AG04449 (cell line): ENCODE measurements around the gene ARAF.
"Not testable (repeated sequence)": the region's sequence is repeated elsewhere in the genome, so short reads cannot be mapped to it uniquely, and the experiment has no call there.

Experiments used
- CTCF ChIA-PET: fragments of 350-600 bp; formaldehyde crosslinking; extraction: SDS; loops from one replicate; lab custom pipeline; 2021; ENCODE audit warnings: antibody characterized with exemption; lab: Yijun Ruan, JAX
- POLR2A ChIA-PET: fragments of 400-600, 350-600 bp; formaldehyde crosslinking; extraction: SDS; loops from one replicate; lab custom pipeline; 2020; ENCODE audit warnings: antibody characterized with exemption, inconsistent platforms; lab: Yijun Ruan, JAX
- DNase-seq: peaks from one replicate; pipeline ENCODE4 v3.0.0-alpha.2; 2010; ENCODE audit warnings: low read depth, low spot score
- H3K4me3 ChIP-seq: 2 replicates; pipeline ENCODE4 v1.5.1; 2011; ENCODE audit warnings: low read depth, mild to moderate bottlenecking, control low read depth, low read length
- TF ChIP-seq, protein P1 (sequence below): IDR thresholded peaks from one replicate; pipeline ENCODE4 v1.5.1; 2011; ENCODE audit warnings: mild to moderate bottlenecking, moderate library complexity, low read length, control low read depth, inconsistent platforms; ENCODE audit not compliant: insufficient read depth; ENCODE audit errors: missing control alignments

The ARAF gene

GRCh38 chrX:47597222-47597621 is 36.2 kb downstream of the ARAF start:
- CTCF ChIA-PET = no interaction called here

GRCh38 chrX:47603125-47603524 is 42.1 kb downstream of the ARAF start:
- DNase-seq, POLR2A ChIA-PET, H3K4me3 ChIP-seq, CTCF ChIA-PET: not testable (repeated sequence)

More at GRCh38 chrX:47597222-47597621, 36.2 kb downstream of the ARAF start:
- DNase-seq = no peak
- TF ChIP-seq, protein P1, sequence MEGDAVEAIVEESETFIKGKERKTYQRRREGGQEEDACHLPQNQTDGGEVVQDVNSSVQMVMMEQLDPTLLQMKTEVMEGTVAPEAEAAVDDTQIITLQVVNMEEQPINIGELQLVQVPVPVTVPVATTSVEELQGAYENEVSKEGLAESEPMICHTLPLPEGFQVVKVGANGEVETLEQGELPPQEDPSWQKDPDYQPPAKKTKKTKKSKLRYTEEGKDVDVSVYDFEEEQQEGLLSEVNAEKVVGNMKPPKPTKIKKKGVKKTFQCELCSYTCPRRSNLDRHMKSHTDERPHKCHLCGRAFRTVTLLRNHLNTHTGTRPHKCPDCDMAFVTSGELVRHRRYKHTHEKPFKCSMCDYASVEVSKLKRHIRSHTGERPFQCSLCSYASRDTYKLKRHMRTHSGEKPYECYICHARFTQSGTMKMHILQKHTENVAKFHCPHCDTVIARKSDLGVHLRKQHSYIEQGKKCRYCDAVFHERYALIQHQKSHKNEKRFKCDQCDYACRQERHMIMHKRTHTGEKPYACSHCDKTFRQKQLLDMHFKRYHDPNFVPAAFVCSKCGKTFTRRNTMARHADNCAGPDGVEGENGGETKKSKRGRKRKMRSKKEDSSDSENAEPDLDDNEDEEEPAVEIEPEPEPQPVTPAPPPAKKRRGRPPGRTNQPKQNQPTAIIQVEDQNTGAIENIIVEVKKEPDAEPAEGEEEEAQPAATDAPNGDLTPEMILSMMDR = no peak
- POLR2A ChIA-PET = no interaction called here
- H3K4me3 ChIP-seq = no peak overlapping the region

DNA sequence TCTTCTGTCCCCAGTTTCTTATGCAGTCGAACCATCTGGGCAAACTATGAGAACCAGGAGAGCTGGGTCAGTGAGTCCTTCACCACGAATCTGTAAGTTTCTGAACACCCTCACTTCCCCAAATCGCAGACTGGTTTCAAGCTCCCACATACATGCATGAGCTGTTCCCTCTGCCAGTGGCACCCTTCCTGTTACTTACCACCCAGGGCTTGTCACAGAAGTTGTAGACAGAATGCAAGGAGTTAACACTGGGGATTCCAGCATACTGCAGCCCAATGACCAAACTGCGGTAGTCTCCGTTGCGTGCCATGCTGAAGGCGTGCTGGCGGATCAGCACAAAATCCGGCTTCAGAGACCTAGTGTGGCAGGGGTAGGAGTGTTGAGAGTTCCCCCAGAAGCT is 44.0 kb downstream of the ARAF start:
- ChIA-PET CTCF (no interaction called here), POLR2A (no interaction called here)
- TF ChIP-seq, protein P1 = no peak
- no peak for DNase-seq
- no peak overlapping the region for H3K4me3 ChIP-seq

DNA sequence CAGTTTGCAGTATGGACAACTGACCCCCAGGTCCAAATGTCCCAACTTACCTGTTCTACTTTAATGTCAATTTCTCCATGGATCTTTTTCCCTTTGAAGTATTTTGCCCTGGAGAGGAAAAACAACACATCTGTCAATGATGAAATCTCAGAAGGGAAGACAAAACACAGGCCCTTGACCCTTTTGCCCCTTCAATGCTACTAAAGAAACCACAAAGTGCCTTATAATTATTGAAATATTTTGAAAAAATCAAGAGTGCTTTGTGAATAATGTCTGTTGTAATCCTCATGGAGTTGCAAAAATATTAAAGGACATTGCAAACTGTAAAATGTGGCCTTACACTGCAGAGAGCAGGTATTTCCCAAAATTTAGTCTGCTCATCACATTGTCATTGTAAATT is 46.1 kb downstream of the ARAF start:
- DNase-seq = no peak
- H3K4me3 ChIP-seq = no peak overlapping the region
- ChIA-PET CTCF (no interaction called here), POLR2A (no interaction called here)
- TF ChIP-seq, protein P1 = no peak

DNA sequence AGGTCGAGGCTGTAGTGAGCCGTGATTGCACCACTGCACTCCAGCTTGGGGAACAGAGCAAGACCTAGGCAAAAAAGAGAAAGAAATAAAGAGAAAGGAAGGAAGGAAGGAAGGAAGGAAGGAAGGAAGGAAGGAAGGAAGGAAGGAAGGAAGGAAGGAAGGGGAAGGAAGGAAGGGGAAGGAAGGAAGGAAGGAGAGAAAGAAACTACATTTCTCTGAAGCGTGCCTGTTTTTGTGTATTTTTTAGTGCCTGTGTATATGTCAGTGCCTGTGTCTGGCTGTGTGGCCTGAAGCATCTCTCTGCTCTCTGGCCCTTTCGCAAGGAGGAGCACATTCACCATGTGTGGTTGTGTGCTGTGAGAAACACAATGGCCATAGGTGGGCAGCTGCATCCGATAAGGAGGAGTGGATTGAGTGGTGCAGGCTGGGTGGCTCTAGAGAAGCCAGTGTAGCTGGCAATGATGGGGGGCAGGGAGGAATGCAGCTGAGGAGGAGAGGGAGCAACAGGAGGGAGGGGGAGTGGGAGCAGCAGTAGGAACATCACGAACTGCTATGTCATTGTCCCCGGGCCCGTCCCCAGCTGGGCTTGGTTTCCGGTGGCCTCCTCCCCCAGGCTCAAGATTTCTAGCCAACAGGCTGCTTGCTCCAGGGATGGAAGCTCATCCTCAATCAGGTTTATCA is 47.3 kb downstream of the ARAF start:
- no peak for DNase-seq
- H3K4me3 ChIP-seq = no peak overlapping the region
- TF ChIP-seq, protein P1 = no peak
- ChIA-PET POLR2A (no interaction called here), CTCF (interaction anchor here (0.5 kb wide), 1 partner anchor 107 kb away, joined by 3 read pairs; no protein-coding TSS in a partner anchor)

GRCh38 chrX:47610511-47610910 is 49.5 kb downstream of the ARAF start:
- TF ChIP-seq, protein P1 = no peak
- no peak for DNase-seq
- H3K4me3 ChIP-seq = no peak overlapping the region
- POLR2A ChIA-PET = no interaction called here
- CTCF ChIA-PET = no interaction called here

DNA sequence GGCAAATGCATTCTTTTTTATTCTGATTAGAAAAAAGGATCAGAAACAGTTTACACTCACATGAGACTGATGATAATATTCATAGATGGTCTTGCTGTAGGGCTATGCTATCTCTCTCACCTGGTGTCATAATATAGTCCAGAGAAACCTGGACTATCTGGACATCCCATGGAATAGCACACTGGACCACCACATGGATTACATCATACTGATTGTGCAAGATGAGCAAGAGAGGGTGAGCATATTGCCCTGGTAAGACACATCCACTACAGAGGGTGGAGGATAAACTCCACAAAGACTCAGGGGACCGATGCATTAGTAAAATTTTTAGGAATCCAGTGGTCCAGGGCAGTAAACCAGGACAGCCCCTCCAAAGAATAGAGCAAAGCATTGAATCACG is 50.5 kb downstream of the ARAF start:
- ChIA-PET POLR2A (no interaction called here), CTCF (no interaction called here)
- H3K4me3 ChIP-seq = no peak overlapping the region
- DNase-seq = no peak
- TF ChIP-seq, protein P1 = no peak
